Measurements from ENCODE around the gene RIMS4.
"Not testable (repeated sequence)": the region's sequence is repeated elsewhere in the genome, so short reads cannot be mapped to it uniquely, and the experiment has no call there.

The RIMS4 gene

GRCh38 chr20:44829688-44830087, 19.3 kb upstream of the RIMS4 start:
- no peak for DNase-seq

GRCh38 chr20:44828640-44829039, 18.3 kb upstream of the RIMS4 start:
- DNase-seq = no peak

- DNase-seq = no peak
Observed at GRCh38 chr20:44827401-44827800, 17.1 kb upstream of the RIMS4 start.

GRCh38 chr20:44821576-44821975, 11.2 kb upstream of the RIMS4 start:
- not testable (repeated sequence) for DNase-seq

- no peak for DNase-seq
Observed at GRCh38 chr20:44819936-44820335, 9.6 kb upstream of the RIMS4 start.

- DNase-seq = no peak
Observed at GRCh38 chr20:44817143-44817910, 7.0 kb upstream of the RIMS4 start.

- no peak for DNase-seq
Observed at GRCh38 chr20:44814937-44815336, 4.6 kb upstream of the RIMS4 start.

GRCh38 chr20:44811150-44811685, 872 bp upstream of the RIMS4 start:
- DNase-seq = no peak

GRCh38 chr20:44810061-44810390, 320 bp downstream of the RIMS4 start:
- no peak for DNase-seq

- no peak for DNase-seq
Observed at GRCh38 chr20:44809380-44810060, 826 bp downstream of the RIMS4 start.

- DNase-seq = no peak
Observed at GRCh38 chr20:44807684-44808056, 2.7 kb downstream of the RIMS4 start.

GRCh38 chr20:44807051-44807683, 3.2 kb downstream of the RIMS4 start:
- no peak for DNase-seq

GRCh38 chr20:44805979-44806620, 4.2 kb downstream of the RIMS4 start:
- no peak for DNase-seq

- no peak for DNase-seq
Observed at GRCh38 chr20:44805335-44805978, 4.9 kb downstream of the RIMS4 start.

- no peak for DNase-seq
Observed at GRCh38 chr20:44803383-44803941, 6.9 kb downstream of the RIMS4 start.

GRCh38 chr20:44802702-44803101, 7.6 kb downstream of the RIMS4 start:
- DNase-seq = no peak

- no peak for DNase-seq
Observed at GRCh38 chr20:44800391-44801046, 9.8 kb downstream of the RIMS4 start.

GRCh38 chr20:44799691-44800090, 10.7 kb downstream of the RIMS4 start:
- DNase-seq = no peak

- DNase-seq = no peak
Observed at GRCh38 chr20:44796758-44797457, 13.4 kb downstream of the RIMS4 start.

GRCh38 chr20:44796311-44796710, 14.0 kb downstream of the RIMS4 start:
- DNase-seq = no peak

GRCh38 chr20:44795836-44796235, 14.5 kb downstream of the RIMS4 start:
- no peak for DNase-seq
